ENCODE results near the gene CSRP2.

- TF ChIP-seq CTCF (IDR thresholded peaks at IDR 0.05) (no peak), POLR2A (IDR thresholded peaks at IDR 0.05) (no peak)
Observed at GRCh38 chr12:76882367-76882766, 3.5 kb upstream of the CSRP2 start.
